Subcutaneous preadipocyte (primary cell): ENCODE data around the gene CTLA4. TPM values are rescaled to one million over a fixed set of nuclear protein-coding genes. Genes with fewer than 3 reads are reported as not detected.

ENCODE experiments used
- total RNA-seq: library from RNA; depleted of rRNA; stranded (reverse); fragments of >200 nt; gene quantifications from 2 replicates; pipeline ENCODE4 v1.2.3, GENCODE V29; 2012

CTLA4 gene
- not detected in 2 replicates for total RNA-seq

GRCh38 chr2:203867561-203868200 is at the start of gene CTLA4:
CTLA4 (plus strand) TSS chr2:203867771; CDS start chr2:203867943, 172 bp downstream.

Other genes starting within 250 kb of the CTLA4 start
- gene CD28, start 161.1 kb upstream of the CTLA4 start, total RNA-seq = not detected in 2 replicates
- not detected in 2 replicates for gene ICOS, start 69.0 kb downstream of the CTLA4 start, total RNA-seq